Measurements from ENCODE around the gene EFCC1. TPM values are rescaled to one million over a fixed set of nuclear protein-coding genes. Genes with fewer than 3 reads are reported as not detected.

Gene EFCC1
- total RNA-seq, 1 donor from 2014 or later = 17.2 TPM

DNA sequence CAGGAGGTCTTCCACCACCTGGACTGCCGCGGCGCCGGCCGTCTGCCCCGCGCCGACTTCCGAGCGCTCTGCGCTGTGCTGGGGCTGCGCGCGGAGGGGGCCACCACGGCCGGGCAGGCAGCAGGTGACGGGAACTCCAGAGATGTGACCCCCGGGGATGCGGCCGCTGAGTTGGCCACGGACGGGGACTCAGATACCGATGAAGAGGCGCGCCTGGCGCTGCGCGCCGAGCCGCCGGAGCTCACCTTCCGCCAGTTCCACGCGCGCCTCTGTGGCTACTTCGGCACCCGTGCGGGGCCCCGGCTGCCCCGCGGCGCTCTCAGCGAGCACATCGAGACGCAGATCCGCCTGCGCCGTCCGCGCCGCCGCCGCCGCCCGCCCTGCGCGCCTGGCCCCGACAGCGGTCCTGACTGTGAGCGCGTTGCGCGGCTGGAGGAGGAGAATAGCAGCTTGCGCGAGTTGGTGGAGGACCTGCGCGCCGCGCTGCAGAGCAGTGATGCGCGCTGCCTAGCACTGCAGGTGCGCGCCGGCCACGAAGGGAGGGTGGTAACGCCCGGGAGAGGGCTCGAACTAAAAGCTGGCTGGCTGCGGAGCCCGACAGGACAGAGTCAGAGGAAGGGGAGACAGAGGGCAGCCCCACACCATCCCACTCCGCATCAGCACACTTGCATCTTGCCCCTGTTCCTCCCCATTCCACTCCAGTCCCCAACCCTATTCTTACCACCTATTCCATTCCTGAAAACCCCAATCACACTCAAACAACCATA is 885 bp downstream of the EFCC1 start:
- DNase-seq (no peak), ATAC-seq (peak; percentile 1)
- intact Hi-C loops (cut with DNase I) = no loop called here
- Histone ChIP-seq H3K4me3 (peak overlapping the region; percentile 63), H3K9me3 (no peaks in the 10 kb centered on the region), H3K27me3 (peaks cover 12% of the 10 kb centered on the region), H3K27ac (peak overlapping the region; percentile 85), H3K4me1 (peaks cover 35% of the 10 kb centered on the region), H3K36me3 (no peaks in the 10 kb centered on the region)
- TF ChIP-seq, protein P1, sequence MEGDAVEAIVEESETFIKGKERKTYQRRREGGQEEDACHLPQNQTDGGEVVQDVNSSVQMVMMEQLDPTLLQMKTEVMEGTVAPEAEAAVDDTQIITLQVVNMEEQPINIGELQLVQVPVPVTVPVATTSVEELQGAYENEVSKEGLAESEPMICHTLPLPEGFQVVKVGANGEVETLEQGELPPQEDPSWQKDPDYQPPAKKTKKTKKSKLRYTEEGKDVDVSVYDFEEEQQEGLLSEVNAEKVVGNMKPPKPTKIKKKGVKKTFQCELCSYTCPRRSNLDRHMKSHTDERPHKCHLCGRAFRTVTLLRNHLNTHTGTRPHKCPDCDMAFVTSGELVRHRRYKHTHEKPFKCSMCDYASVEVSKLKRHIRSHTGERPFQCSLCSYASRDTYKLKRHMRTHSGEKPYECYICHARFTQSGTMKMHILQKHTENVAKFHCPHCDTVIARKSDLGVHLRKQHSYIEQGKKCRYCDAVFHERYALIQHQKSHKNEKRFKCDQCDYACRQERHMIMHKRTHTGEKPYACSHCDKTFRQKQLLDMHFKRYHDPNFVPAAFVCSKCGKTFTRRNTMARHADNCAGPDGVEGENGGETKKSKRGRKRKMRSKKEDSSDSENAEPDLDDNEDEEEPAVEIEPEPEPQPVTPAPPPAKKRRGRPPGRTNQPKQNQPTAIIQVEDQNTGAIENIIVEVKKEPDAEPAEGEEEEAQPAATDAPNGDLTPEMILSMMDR (IDR thresholded peaks at IDR 0.05) = no peak

DNA sequence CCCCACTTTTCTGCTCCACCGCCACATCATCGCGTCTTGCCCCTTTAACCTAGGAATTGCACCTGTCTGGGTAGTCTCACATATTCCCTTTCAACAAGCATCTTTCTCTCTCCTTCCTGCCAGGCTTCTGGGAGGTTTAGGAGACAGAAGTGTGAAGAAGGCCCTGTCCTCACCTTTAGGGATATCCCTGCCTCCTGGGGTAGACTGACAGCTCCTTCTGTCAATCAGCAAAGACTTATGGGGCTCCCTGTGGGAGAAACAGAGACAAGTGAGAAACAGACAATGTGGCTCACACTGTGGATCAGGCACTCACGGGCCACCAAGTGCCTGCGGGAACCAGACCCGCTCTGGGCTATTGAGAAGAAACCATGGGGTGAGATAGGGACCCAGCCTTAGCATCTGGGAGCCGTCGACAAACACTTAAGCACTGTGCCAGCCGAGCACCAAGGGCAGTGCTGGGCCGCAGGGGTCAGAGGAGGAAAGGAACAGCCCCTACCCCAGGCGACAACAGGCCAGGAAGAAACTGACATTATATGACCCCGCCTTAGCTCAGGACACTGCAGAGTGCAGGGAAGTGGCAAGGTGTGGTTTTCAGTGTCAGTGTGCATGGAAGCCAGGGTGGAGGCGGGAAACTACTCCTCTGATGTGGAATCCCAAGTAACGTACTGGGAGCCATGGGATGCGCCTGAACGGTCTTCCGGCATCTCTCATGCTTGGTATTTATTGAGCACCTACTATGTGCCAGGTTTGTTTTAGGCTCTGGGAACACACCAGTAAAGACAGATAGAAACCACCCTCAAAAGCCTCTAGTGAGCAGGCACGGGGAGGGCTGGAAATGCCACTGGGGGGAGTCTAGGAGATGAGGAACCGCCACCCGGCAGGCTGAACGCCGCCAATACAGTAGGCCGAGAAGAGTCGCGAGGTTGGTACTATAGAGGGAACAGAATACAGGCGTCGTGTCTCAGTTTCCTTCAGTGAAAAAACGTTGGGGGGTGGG is 1.8 kb downstream of the EFCC1 start:
- Histone ChIP-seq H3K27me3 (peaks cover 12% of the 10 kb centered on the region), H3K4me1 (peaks cover 44% of the 10 kb centered on the region), H3K4me3 (peak overlapping the region; percentile 63), H3K36me3 (no peaks in the 10 kb centered on the region), H3K27ac (peak overlapping the region; percentile 85), H3K9me3 (no peaks in the 10 kb centered on the region)
- DNase-seq (no peak), ATAC-seq (no peak)
- intact Hi-C loops (cut with DNase I) = no loop called here
- TF ChIP-seq, protein P1 (IDR thresholded peaks at IDR 0.05) = no peak

- H3K4me3 ChIP-seq = peak overlapping the region; percentile 63
- no peaks in the 10 kb centered on the region for H3K9me3 ChIP-seq
- H3K27me3 ChIP-seq = peaks cover 12% of the 10 kb centered on the region
- no peaks in the 10 kb centered on the region for H3K36me3 ChIP-seq
- ATAC-seq (peak; percentile 84), DNase-seq (peak; percentile 86)
- TF ChIP-seq, protein P1 (IDR thresholded peaks at IDR 0.05) = no peak
- intact Hi-C loops (cut with DNase I) = no loop called here
- H3K27ac ChIP-seq = peak overlapping the region; percentile 85
- peaks cover 47% of the 10 kb centered on the region for H3K4me1 ChIP-seq
These were observed 2.5 kb downstream of the EFCC1 start for GRCh38 chr3:129003578-129004112.

- Histone ChIP-seq H3K4me3 (peak overlapping the region; percentile 63), H3K9me3 (no peaks in the 10 kb centered on the region), H3K27ac (peak overlapping the region; percentile 69), H3K4me1 (peaks cover 49% of the 10 kb centered on the region), H3K27me3 (peaks cover 12% of the 10 kb centered on the region), H3K36me3 (no peaks in the 10 kb centered on the region)
- intact Hi-C loops (cut with DNase I) = no loop called here
- TF ChIP-seq, protein P1 (IDR thresholded peaks at IDR 0.05) = no peak
- ATAC-seq (no peak), DNase-seq (no peak)
These were observed 3.7 kb downstream of the EFCC1 start for GRCh38 chr3:129004639-129005295.
